GM23248 (cell line): ENCODE results near the gene CAPN2. TPM values are rescaled to one million over a fixed set of nuclear protein-coding genes. Genes with fewer than 3 reads are reported as not detected.

Experiments
- DNase-seq: peaks from one replicate; pipeline ENCODE4 v3.0.0-alpha.2; 2015
- H2AFZ ChIP-seq: fragments of 200-600 bp; sonication (generic); 2 replicates; pipeline ENCODE4 v1.6.1; 2016; ENCODE audit warnings: antibody characterized with exemption
- H3F3A ChIP-seq: fragments of 200-600 bp; sonication (generic); 2 replicates; pipeline ENCODE4 v1.6.1; 2016; ENCODE audit warnings: mild to moderate bottlenecking, antibody characterized with exemption, mixed run types; ENCODE audit not compliant: insufficient read depth
- H3K27ac ChIP-seq: fragments of 200-600 bp; sonication (generic); 2 replicates; pipeline ENCODE4 v1.5.1; 2016; ENCODE audit warnings: mild to moderate bottlenecking
- H3K27me3 ChIP-seq: fragments of 200-600 bp; sonication (generic); replicated peaks from 2 replicates; pipeline ENCODE4 v1.6.1; 2016; ENCODE audit warnings: mild to moderate bottlenecking; ENCODE audit not compliant: insufficient read depth
- H3K36me3 ChIP-seq: fragments of 200-600 bp; sonication (generic); 2 replicates; pipeline ENCODE4 v1.6.1; 2016; ENCODE audit warnings: low read depth, mild to moderate bottlenecking
- H3K4me1 ChIP-seq: fragments of 200-600 bp; sonication (generic); 2 replicates; pipeline ENCODE4 v1.6.1; 2016; ENCODE audit warnings: mild to moderate bottlenecking; ENCODE audit not compliant: insufficient read depth
- H3K4me2 ChIP-seq: fragments of 200-600 bp; sonication (generic); one replicate; pipeline ENCODE4 v1.6.1; 2016; ENCODE audit warnings: mild to moderate bottlenecking; ENCODE audit not compliant: unreplicated experiment
- H3K4me3 ChIP-seq: fragments of 200-600 bp; sonication (generic); 2 replicates; pipeline ENCODE4 v1.5.1; 2016; ENCODE audit warnings: mild to moderate bottlenecking
- H3K79me2 ChIP-seq: fragments of 200-600 bp; sonication (generic); 2 replicates; pipeline ENCODE4 v1.6.1; 2016; ENCODE audit warnings: mild to moderate bottlenecking; ENCODE audit not compliant: insufficient read depth
- H3K9ac ChIP-seq: fragments of 200-600 bp; sonication (generic); 2 replicates; pipeline ENCODE4 v1.6.1; 2016; ENCODE audit warnings: mild to moderate bottlenecking
- H3K9me2 ChIP-seq: fragments of 200-600 bp; sonication (generic); 2 replicates; pipeline ENCODE4 v1.6.1; 2016; ENCODE audit warnings: mixed run types, mild to moderate bottlenecking, moderate library complexity; ENCODE audit not compliant: insufficient read depth
- H3K9me3 ChIP-seq: fragments of 200-600 bp; sonication (generic); one replicate; pipeline ENCODE4 v1.6.1; 2017; ENCODE audit warnings: low read depth
- H4K20me1 ChIP-seq: fragments of 200-600 bp; sonication (generic); 2 replicates; pipeline ENCODE4 v1.6.0; 2016; ENCODE audit not compliant: insufficient read depth
- EZH2 ChIP-seq: fragments of 200-600 bp; sonication (generic); IDR thresholded peaks from 2 replicates; pipeline ENCODE4 v1.6.1; 2018; ENCODE audit warnings: antibody characterized with exemption, mild to moderate bottlenecking; ENCODE audit not compliant: insufficient read depth, poor library complexity, severe bottlenecking
- EZH2phosphoT487 ChIP-seq: fragments of 200-600 bp; sonication (generic); IDR thresholded peaks from 2 replicates; pipeline ENCODE4 v1.6.1; 2018; ENCODE audit warnings: antibody characterized with exemption, moderate library complexity, mild to moderate bottlenecking, low read depth; ENCODE audit not compliant: insufficient read depth
- WGBS, 2 experiments: methylation state at CpG; one replicate each; pipeline ENCODE4 v1.1.6; 2015 to 2017; ENCODE audit warnings: low lambda C conversion rate in 2 of 2, low coverage in 1 of 2; ENCODE audit errors: missing lambda C conversion rate in 2 of 2; 5-methylcytosine and 5-hydroxymethylcytosine counted together
- in situ Hi-C: fragments of 300-500 bp; cut with MboI; formaldehyde crosslinking; loops from 2 replicates; pipeline ENCODE4 v1.15.0; 2020
- polyA plus RNA-seq: library from polyadenylated mRNA; unstranded; fragments of >200 nt; fragmentation: Nextera tagmentation; extraction: Ambion mirVana; gene quantifications from 2 replicates; pipeline ENCODE4 v1.2.1, GENCODE V29; 2016
- total RNA-seq: library from RNA; depleted of rRNA; stranded (reverse); fragments of >200 nt; shearing (Covaris generic); gene quantifications from 2 replicates; pipeline ENCODE4 v1.2.3, GENCODE V29; 2014

Gene CAPN2
- total and polyA plus RNA-seq, 2 experiments from 2014 or later = 214 to 261 TPM

DNA sequence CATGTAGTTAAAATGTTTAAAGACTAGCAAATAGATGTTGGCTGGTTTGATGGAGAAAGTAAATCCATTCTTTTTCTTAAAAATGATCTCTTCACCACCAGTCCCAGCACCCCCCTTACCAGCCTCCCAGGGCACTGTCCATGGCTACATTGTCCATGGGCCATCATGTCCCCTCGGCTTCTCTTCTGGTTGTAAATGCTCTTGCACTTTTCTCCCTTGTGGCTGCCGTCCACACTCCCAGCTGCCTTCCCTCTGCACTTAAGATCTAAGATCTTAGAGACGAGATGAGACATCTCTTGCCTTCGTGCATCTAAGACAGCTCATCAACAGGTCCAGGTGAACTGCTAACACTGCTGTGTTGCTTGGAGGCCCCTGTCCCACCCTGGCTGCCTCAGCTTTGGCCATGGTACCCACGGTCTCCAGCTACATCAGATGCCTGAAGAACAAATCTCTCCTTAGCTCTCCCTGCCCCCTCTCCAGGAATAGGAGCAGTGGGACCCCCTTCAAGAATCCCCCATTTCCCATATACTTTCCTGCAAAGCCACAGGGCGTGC, 11.1 kb downstream of the CAPN2 start:
- peaks cover 86% of the 10 kb centered on the region for H3K79me2 ChIP-seq
- 98% methylated on average over 6 of the region's 6 CpGs for WGBS, 2 experiments
- no peak overlapping the region for H3K4me3 ChIP-seq
- peaks cover 60% of the 10 kb centered on the region for H3K4me1 ChIP-seq
- peaks cover 22% of the 10 kb centered on the region for H3K36me3 ChIP-seq
- no peaks in the 10 kb centered on the region for H3K9me2 ChIP-seq
- H3F3A ChIP-seq = peaks cover 65% of the 10 kb centered on the region
- H3K9me3 ChIP-seq = no peaks in the 10 kb centered on the region
- no peaks in the 10 kb centered on the region for H3K27me3 ChIP-seq
- H3K9ac ChIP-seq = peak overlapping the region; percentile 64; the same call in 1 of the 2 replicates
- DNase-seq = no peak
- H4K20me1 ChIP-seq = no peaks in the 10 kb centered on the region
- TF ChIP-seq EZH2phosphoT487 (no peak), EZH2 (no peak)
- peak overlapping the region; percentile 62; the same call in 1 of the 2 replicates for H3K27ac ChIP-seq
- H3K4me2 ChIP-seq = no peak overlapping the region
- no peak overlapping the region for H2AFZ ChIP-seq
- in situ Hi-C loops = no loop called here

DNA sequence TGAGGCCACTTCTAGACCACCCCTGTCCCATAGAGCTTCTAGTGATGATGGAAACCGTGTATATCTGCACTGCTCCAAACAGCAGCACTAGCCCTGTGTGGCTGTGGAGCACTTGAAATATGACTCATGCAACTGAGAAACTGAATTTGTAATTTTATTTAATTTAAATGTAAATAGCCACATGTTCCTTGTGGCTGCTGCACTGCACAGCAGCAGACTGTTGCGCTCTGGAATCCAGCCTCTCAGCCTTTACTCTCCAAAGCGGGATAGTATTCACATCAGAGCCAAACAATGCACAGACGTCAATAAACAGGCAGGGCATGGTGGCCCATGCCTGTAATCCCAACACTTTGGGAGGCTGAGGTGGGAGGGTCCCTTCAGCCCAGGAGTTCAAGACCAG, 12.0 kb downstream of the CAPN2 start:
- H4K20me1 ChIP-seq = no peaks in the 10 kb centered on the region
- 88 to 94% methylated on average over 4 of the region's 4 CpGs for WGBS, 2 experiments
- TF ChIP-seq EZH2 (no peak), EZH2phosphoT487 (no peak)
- H3K27me3 ChIP-seq = no peaks in the 10 kb centered on the region
- no peaks in the 10 kb centered on the region for H3K9me2 ChIP-seq
- DNase-seq = no peak
- no peak overlapping the region for H3K4me3 ChIP-seq
- H3K79me2 ChIP-seq = peaks cover 86% of the 10 kb centered on the region
- H3F3A ChIP-seq = peaks cover 61% of the 10 kb centered on the region
- no peak overlapping the region for H3K9ac ChIP-seq
- H3K4me1 ChIP-seq = peaks cover 51% of the 10 kb centered on the region
- no peak overlapping the region for H3K4me2 ChIP-seq
- no peak overlapping the region for H2AFZ ChIP-seq
- no peaks in the 10 kb centered on the region for H3K9me3 ChIP-seq
- H3K27ac ChIP-seq = no peak overlapping the region
- peaks cover 21% of the 10 kb centered on the region for H3K36me3 ChIP-seq
- in situ Hi-C loops = no loop called here

DNA sequence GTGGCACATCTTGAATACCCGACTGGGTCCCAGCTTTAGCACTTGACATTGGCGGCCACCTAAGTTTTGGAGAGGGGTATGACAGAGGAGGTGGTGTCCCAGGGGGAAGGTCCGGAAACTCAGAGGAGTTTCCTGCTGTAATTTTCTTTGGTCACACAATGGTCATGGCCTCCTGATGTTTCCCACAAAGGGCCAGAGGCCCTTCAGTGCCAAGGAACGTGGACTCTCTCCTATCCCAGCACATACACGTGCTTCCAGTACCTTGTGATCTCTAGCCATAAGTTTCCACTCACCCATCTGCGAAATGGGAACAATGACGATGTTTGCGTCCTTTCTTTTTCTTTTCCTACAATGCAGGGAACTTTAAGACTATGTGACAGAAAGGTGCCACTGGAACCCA, 13.2 kb downstream of the CAPN2 start:
- peak overlapping the region; percentile 68; the same call in 1 of the 2 replicates for H3K9ac ChIP-seq
- no peak for TF ChIP-seq EZH2phosphoT487
- no peak for TF ChIP-seq EZH2
- no peak for DNase-seq
- H3K9me2 ChIP-seq = no peaks in the 10 kb centered on the region
- no peaks in the 10 kb centered on the region for H3K27me3 ChIP-seq
- H3K4me2 ChIP-seq = no peak overlapping the region
- H3K4me1 ChIP-seq = peaks cover 45% of the 10 kb centered on the region
- H3K36me3 ChIP-seq = peaks cover 12% of the 10 kb centered on the region; the same call in 1 of the 2 replicates
- WGBS, 2 experiments = 85 to 86% methylated on average over 8 of the region's 8 CpGs
- H3F3A ChIP-seq = peaks cover 61% of the 10 kb centered on the region
- H3K27ac ChIP-seq = peak overlapping the region; percentile 79; the same call in 1 of the 2 replicates
- H2AFZ ChIP-seq = no peak overlapping the region
- in situ Hi-C loops = no loop called here
- H4K20me1 ChIP-seq = no peaks in the 10 kb centered on the region
- H3K9me3 ChIP-seq = no peaks in the 10 kb centered on the region
- H3K79me2 ChIP-seq = peaks cover 91% of the 10 kb centered on the region
- H3K4me3 ChIP-seq = no peak overlapping the region

DNA sequence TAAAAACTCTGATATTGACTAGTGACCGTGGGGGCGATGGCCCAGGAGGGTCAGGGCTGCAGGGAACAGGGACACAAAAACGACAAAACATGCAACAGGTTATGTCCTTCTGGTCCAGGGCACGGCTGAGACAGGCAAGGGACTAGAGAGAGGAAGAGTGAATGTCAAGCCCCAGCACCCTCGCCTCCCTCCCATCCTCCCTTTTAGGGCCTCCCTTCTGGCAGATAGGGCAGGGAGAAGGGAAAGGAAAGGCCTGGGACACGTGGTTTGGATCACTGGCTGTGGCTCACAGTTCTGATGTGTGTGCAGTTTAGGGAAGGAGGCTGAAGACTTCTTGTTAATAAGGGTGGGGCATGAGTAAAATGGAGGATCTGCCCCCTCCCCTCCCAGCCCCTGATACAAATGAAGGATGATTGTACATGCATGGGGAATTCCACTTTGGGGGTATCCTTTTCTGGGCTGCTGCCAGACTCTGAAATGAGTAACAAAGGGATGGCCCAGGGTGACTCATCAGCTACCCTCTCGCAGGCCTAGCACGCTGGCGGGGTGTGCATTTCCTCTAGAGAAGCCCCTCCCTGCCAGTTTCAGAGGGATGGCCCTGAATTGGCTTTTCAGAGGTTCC, 14.2 kb downstream of the CAPN2 start:
- Histone ChIP-seq H3K9me3 (no peaks in the 10 kb centered on the region), H3K9ac (peak overlapping the region; percentile 68), H4K20me1 (peaks cover 3% of the 10 kb centered on the region; the same call in 1 of the 2 replicates), H3F3A (peaks cover 61% of the 10 kb centered on the region), H3K27ac (peak overlapping the region; percentile 79), H3K4me3 (peak overlapping the region; percentile 52), H3K79me2 (peaks cover 97% of the 10 kb centered on the region), H3K9me2 (no peaks in the 10 kb centered on the region), H2AFZ (no peak overlapping the region), H3K4me2 (peak overlapping the region; percentile 79), H3K27me3 (no peaks in the 10 kb centered on the region), H3K36me3 (peaks cover 10% of the 10 kb centered on the region; the same call in 1 of the 2 replicates), H3K4me1 (peaks cover 45% of the 10 kb centered on the region)
- DNase-seq = peak; percentile 96
- WGBS, 2 experiments = 21 to 22% methylated on average over 9 of the region's 9 CpGs
- in situ Hi-C loops = no loop called here
- TF ChIP-seq EZH2 = no peak
